Measurements from ENCODE around the gene LTBP1.

The LTBP1 gene

GRCh38 chr2:33207151-33207740, 260.5 kb downstream of the LTBP1 start:
- no peak for TF ChIP-seq CTCF (IDR thresholded peaks at IDR 0.05; ENCODE audit: insufficient read depth, low read length, missing control alignments)
- POLR2A ChIA-PET, result no interaction called here
- CTCF ChIA-PET, result interaction anchor here (1.4 kb wide), 1 partner anchor 24 kb away, joined by 3 read pairs; no protein-coding TSS in a partner anchor
- DNase-seq (ENCODE audit: low read depth, low spot score), result no peak
- no peak overlapping the region for H3K4me3 ChIP-seq (ENCODE audit: low read depth, low read length)

- no peak for DNase-seq (ENCODE audit: low read depth, low spot score)
- TF ChIP-seq CTCF (IDR thresholded peaks at IDR 0.05; ENCODE audit: insufficient read depth, low read length, missing control alignments), result no peak
- H3K4me3 ChIP-seq (ENCODE audit: low read depth, low read length), result no peak overlapping the region
- ChIA-PET CTCF (interaction anchor here (1.5 kb wide), 1 partner anchor 20 kb away, joined by 3 read pairs; no protein-coding TSS in a partner anchor), POLR2A (interaction anchor here (0.6 kb wide), 1 partner anchor 95 kb away, joined by 3 read pairs; no protein-coding TSS in a partner anchor)
Observed at GRCh38 chr2:33208400-33208799, 261.6 kb downstream of the LTBP1 start.

GRCh38 chr2:33209976-33210375, 263.2 kb downstream of the LTBP1 start:
- ChIA-PET CTCF (no interaction called here), POLR2A (interaction anchor here (1.3 kb wide), 1 partner anchor 21 kb away, joined by 4 read pairs; no protein-coding TSS in a partner anchor)
- no peak overlapping the region for H3K4me3 ChIP-seq (ENCODE audit: low read depth, low read length)
- no peak for DNase-seq (ENCODE audit: low read depth, low spot score)
- no peak for TF ChIP-seq CTCF (IDR thresholded peaks at IDR 0.05; ENCODE audit: insufficient read depth, low read length, missing control alignments)

DNA sequence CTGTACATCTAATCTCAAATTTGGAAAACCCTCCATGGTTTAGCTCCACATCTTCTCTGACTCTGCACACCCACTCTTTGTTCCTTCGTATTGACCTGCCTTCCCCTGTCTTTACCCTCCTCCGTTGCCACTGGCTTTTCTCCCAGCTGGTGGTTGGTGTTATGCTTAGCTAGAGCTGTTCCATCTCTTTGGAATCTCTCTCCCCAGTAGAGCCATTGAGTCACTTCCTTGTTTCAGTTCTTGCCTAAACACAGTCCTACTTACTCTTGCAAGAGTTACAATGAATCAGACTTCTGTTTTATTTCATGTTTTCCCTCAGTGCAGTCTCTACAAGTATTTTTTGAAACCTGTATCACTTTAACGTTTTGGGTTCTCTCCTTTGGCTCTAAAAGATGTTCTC, 263.9 kb downstream of the LTBP1 start:
- no peak for TF ChIP-seq CTCF (IDR thresholded peaks at IDR 0.05; ENCODE audit: insufficient read depth, low read length, missing control alignments)
- peak; percentile 96 for DNase-seq (ENCODE audit: low read depth, low spot score)
- CTCF ChIA-PET, result no interaction called here
- POLR2A ChIA-PET, result interaction anchor here (0.8 to 1.3 kb wide), 2 partner anchors 20 to 60 kb away, joined by 3 to 4 read pairs; no protein-coding TSS in a partner anchor
- H3K4me3 ChIP-seq (ENCODE audit: low read depth, low read length), result no peak overlapping the region

DNA sequence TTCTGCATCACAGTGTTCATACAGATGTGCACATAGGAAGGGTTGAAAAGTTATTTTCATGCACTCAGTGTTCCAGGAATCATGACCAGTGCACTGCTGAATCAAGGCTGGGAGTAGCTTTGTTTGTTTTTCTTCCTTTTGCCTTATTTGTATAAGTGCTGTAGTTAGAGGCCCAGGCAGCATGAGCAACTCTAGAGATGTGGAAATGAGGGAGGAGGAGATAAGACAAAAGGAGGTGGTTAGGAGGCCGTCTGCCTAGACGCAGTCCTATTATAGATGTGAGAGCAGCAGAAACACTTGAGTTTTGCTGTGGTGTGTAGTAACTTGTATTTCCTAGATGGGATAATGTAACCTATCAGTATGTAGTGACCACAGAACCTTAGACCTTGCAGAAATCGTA, 265.4 kb downstream of the LTBP1 start:
- POLR2A ChIA-PET, result interaction anchor here (0.6 to 0.9 kb wide), 2 partner anchors 46 to 78 kb away, joined by 3 to 4 read pairs; no protein-coding TSS in a partner anchor
- peak; percentile 88 for DNase-seq (ENCODE audit: low read depth, low spot score)
- H3K4me3 ChIP-seq (ENCODE audit: low read depth, low read length), result no peak overlapping the region
- CTCF ChIA-PET, result interaction anchor here (1.0 kb wide), 1 partner anchor 64 kb away, joined by 3 read pairs; no protein-coding TSS in a partner anchor
- no peak for TF ChIP-seq CTCF (IDR thresholded peaks at IDR 0.05; ENCODE audit: insufficient read depth, low read length, missing control alignments)

GRCh38 chr2:33213244-33213643, 266.5 kb downstream of the LTBP1 start:
- no peak for TF ChIP-seq CTCF (IDR thresholded peaks at IDR 0.05; ENCODE audit: insufficient read depth, low read length, missing control alignments)
- CTCF ChIA-PET, result no interaction called here
- no peak for DNase-seq (ENCODE audit: low read depth, low spot score)
- no peak overlapping the region for H3K4me3 ChIP-seq (ENCODE audit: low read depth, low read length)
- POLR2A ChIA-PET, result no interaction called here
